GM12875 (cell line): Measurements from ENCODE around the gene CENPP.

Experiments
- H3K4me3 ChIP-seq: one replicate; pipeline ENCODE4 v1.5.1; 2011; ENCODE audit warnings: low read depth, low read length, control low read depth
- CTCF ChIP-seq: IDR thresholded peaks from 2 replicates; pipeline ENCODE4 v1.5.1; 2011; ENCODE audit warnings: low read depth, mild to moderate bottlenecking, control low read depth, inconsistent platforms, low read length, moderate library complexity, borderline replicate concordance; ENCODE audit not compliant: insufficient read depth

CENPP gene

GRCh38 chr9:92650839-92651621, 325.3 kb downstream of the CENPP start:
- no peak overlapping the region for H3K4me3 ChIP-seq
- TF ChIP-seq CTCF = no peak

GRCh38 chr9:92652461-92652860, 326.7 kb downstream of the CENPP start:
- no peak overlapping the region for H3K4me3 ChIP-seq

GRCh38 chr9:92654481-92655301, 328.9 kb downstream of the CENPP start:
- no peak overlapping the region for H3K4me3 ChIP-seq
- no peak for TF ChIP-seq CTCF

More at GRCh38 chr9:92652461-92652860, 326.7 kb downstream of the CENPP start:
- no peak for TF ChIP-seq CTCF

- H3K4me3 ChIP-seq = no peak overlapping the region
- no peak for TF ChIP-seq CTCF
Measured at GRCh38 chr9:92655366-92655765, 329.6 kb downstream of the CENPP start.

GRCh38 chr9:92655896-92656536, 330.3 kb downstream of the CENPP start:
- no peak for TF ChIP-seq CTCF
- H3K4me3 ChIP-seq = no peak overlapping the region

- no peak for TF ChIP-seq CTCF
- no peak overlapping the region for H3K4me3 ChIP-seq
Measured at GRCh38 chr9:92656537-92656925, 330.8 kb downstream of the CENPP start.
